Upper lobe of right lung (tissue), 1 donor: ENCODE measurements around the gene FAM174B. TPM values are rescaled to one million over a fixed set of nuclear protein-coding genes. Genes with fewer than 3 reads are reported as not detected.

Experiments
- ATAC-seq: fragments of 200-7000 bp; cut with Tn5 transposase; one replicate; pipeline ENCODE4 v1.9.1; 2020; ENCODE audit warnings: mild to moderate bottlenecking, moderate library complexity
- DNase-seq: peaks from one replicate; pipeline ENCODE4 v3.0.0-alpha.2; 2020
- H3K27ac ChIP-seq: fragments of 200-600 bp; one replicate; pipeline ENCODE4 v1.8.0; 2022
- H3K27me3 ChIP-seq: fragments of 200-600 bp; one replicate; pipeline ENCODE4 v1.8.0; 2022; ENCODE audit warnings: mild to moderate bottlenecking
- H3K36me3 ChIP-seq: fragments of 200-600 bp; one replicate; pipeline ENCODE4 v1.8.0; 2022
- H3K4me1 ChIP-seq: fragments of 200-600 bp; one replicate; pipeline ENCODE4 v1.8.0; 2022
- H3K4me3 ChIP-seq: fragments of 200-600 bp; one replicate; pipeline ENCODE4 v1.8.0; 2022; ENCODE audit warnings: mild to moderate bottlenecking
- H3K9me3 ChIP-seq: fragments of 200-600 bp; one replicate; pipeline ENCODE4 v1.8.0; 2022
- CTCF ChIP-seq: fragments of 200-600 bp; IDR thresholded peaks from one replicate; pipeline ENCODE4 v1.8.0; 2022; ENCODE audit warnings: antibody characterized with exemption
- intact Hi-C: fragments of 100-400 bp; cut with DNase I; formaldehyde crosslinking; loops from one replicate; pipeline ENCODE4 v1.11.0; 2022
- total RNA-seq: library from RNA; stranded (reverse); fragmentation: NEBNext Ultra II Directional; extraction: Animal tissue kit (Norgen Biotek cat#: 25700); gene quantifications from one replicate; pipeline ENCODE4 v1.2.1, GENCODE V29; 2021
- donor health status: DM: no; HTN: yes; CAD: no; lungs with severe emphysema.

Gene FAM174B
- total RNA-seq, 1 donor from 2014 or later = 62.9 TPM

- Histone ChIP-seq H3K4me3 (no peak overlapping the region), H3K27me3 (no peaks in the 10 kb centered on the region), H3K27ac (no peak overlapping the region), H3K9me3 (no peaks in the 10 kb centered on the region), H3K4me1 (no peaks in the 10 kb centered on the region), H3K36me3 (no peaks in the 10 kb centered on the region)
- ATAC-seq = no peak
- no peak for TF ChIP-seq CTCF
- DNase-seq = no peak
- intact Hi-C loops = no loop called here
These were observed 64.3 kb downstream of the FAM174B start for GRCh38 chr15:92591275-92591674.

- Histone ChIP-seq H3K27me3 (no peaks in the 10 kb centered on the region), H3K9me3 (no peaks in the 10 kb centered on the region), H3K36me3 (no peaks in the 10 kb centered on the region), H3K4me1 (no peaks in the 10 kb centered on the region), H3K27ac (no peak overlapping the region), H3K4me3 (no peak overlapping the region)
- no peak for TF ChIP-seq CTCF
- intact Hi-C loops = no loop called here
- ATAC-seq = no peak
- DNase-seq = no peak
These were observed 68.6 kb downstream of the FAM174B start for GRCh38 chr15:92586966-92587365.

GRCh38 chr15:92586383-92586942 lies 69.1 kb downstream of the FAM174B start:
- Histone ChIP-seq H3K4me1 (no peaks in the 10 kb centered on the region), H3K4me3 (no peak overlapping the region), H3K9me3 (no peaks in the 10 kb centered on the region), H3K36me3 (no peaks in the 10 kb centered on the region), H3K27ac (no peak overlapping the region), H3K27me3 (no peaks in the 10 kb centered on the region)
- no peak for ATAC-seq
- intact Hi-C loops = no loop called here
- DNase-seq = no peak
- TF ChIP-seq CTCF = no peak

- Histone ChIP-seq H3K9me3 (no peaks in the 10 kb centered on the region), H3K4me3 (no peak overlapping the region), H3K4me1 (no peaks in the 10 kb centered on the region), H3K27ac (no peak overlapping the region), H3K36me3 (no peaks in the 10 kb centered on the region), H3K27me3 (no peaks in the 10 kb centered on the region)
- ATAC-seq = no peak
- no peak for DNase-seq
- intact Hi-C loops = no loop called here
- no peak for TF ChIP-seq CTCF
These were observed 71.5 kb downstream of the FAM174B start for GRCh38 chr15:92584105-92584504.

- Histone ChIP-seq H3K9me3 (no peaks in the 10 kb centered on the region), H3K4me3 (no peak overlapping the region), H3K27ac (no peak overlapping the region), H3K27me3 (no peaks in the 10 kb centered on the region), H3K4me1 (no peaks in the 10 kb centered on the region), H3K36me3 (no peaks in the 10 kb centered on the region)
- DNase-seq (no peak), ATAC-seq (no peak)
- TF ChIP-seq CTCF = no peak
- intact Hi-C loops = no loop called here
These were observed 72.2 kb downstream of the FAM174B start for GRCh38 chr15:92583096-92584034.
